NT2/D1 (cell line): ENCODE data around the gene CALY.

Experiments
- DNase-seq: peaks from one replicate; pipeline ENCODE4 v3.0.0-alpha.2; 2011; ENCODE audit warnings: low read depth, low spot score
- H3K27me3 ChIP-seq: 2 replicates; pipeline ENCODE4 v1.6.0; 2011; ENCODE audit warnings: mild to moderate bottlenecking; ENCODE audit not compliant: insufficient read length, insufficient read depth
- H3K36me3 ChIP-seq: 2 replicates; pipeline ENCODE4 v1.6.1; 2011; ENCODE audit warnings: mild to moderate bottlenecking, low read length, mixed read lengths; ENCODE audit not compliant: insufficient read depth, insufficient read length
- H3K4me1 ChIP-seq: 2 replicates; pipeline ENCODE4 v1.5.1; 2011; ENCODE audit not compliant: insufficient read depth, insufficient read length
- H3K4me3 ChIP-seq: 2 replicates; pipeline ENCODE4 v1.5.1; 2011; ENCODE audit warnings: low read depth; ENCODE audit not compliant: insufficient read length
- H3K9ac ChIP-seq: 2 replicates; pipeline ENCODE4 v1.6.0; 2011; ENCODE audit warnings: low read depth; ENCODE audit not compliant: insufficient read length
- H3K9me3 ChIP-seq: 2 replicates; pipeline ENCODE4 v1.5.1; 2011; ENCODE audit warnings: mild to moderate bottlenecking, low read length; ENCODE audit not compliant: insufficient read depth
- SUZ12 ChIP-seq: IDR thresholded peaks from 2 replicates; pipeline ENCODE4 v1.6.1; 2011; ENCODE audit not compliant: insufficient read length, insufficient read depth; ENCODE audit errors: extremely low read depth
- YY1 ChIP-seq: IDR thresholded peaks from 2 replicates; pipeline ENCODE4 v1.6.1; 2011; ENCODE audit not compliant: insufficient read length, insufficient read depth
- ZNF274 ChIP-seq: IDR thresholded peaks from 2 replicates; pipeline ENCODE4 v1.6.1; 2011; ENCODE audit warnings: mild to moderate bottlenecking, low read depth, low read length

The CALY gene

DNA sequence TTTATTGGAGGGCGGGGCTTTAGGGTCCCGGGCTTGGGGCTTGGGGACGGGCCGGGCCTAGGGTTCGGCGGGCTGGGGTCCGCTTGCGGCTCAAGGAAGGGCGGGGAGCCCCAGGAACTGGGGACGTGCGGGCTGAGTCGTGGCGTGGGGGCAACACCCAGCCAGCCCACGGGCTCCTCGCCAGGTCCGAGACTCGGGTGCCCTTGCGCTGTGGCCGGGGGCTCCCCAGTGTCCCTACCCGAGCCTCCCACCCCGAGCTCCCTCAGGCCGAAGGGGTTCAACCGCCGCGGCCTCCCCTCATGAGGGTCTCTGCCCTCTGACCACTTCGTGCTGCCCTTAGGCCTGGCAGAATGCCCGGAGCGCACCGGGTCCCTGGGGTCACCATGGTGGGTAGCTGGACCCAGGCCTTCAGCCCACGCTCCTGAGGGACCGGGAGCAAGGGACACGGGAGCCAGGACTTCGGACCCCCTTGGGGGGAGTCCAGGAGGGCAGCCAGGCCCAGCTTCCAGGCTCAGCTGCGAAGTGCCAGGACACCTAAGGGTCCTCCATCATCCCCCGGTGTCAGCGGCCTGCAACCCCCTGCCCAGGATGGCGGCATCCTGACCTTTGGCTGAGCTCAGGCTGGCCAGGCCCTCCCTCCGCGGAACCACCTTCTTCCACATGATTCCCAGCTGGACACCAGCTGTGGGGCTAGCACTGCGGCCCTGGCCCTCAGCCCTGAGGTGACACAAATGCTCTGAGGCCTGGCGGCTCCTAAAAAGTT, 21.6 kb upstream of the CALY start:
- no peak overlapping the region for H3K4me3 ChIP-seq

GRCh38 chr10:133357285-133358161, 20.8 kb upstream of the CALY start, which contains the start of gene FUOM:
TSS of gene FUOM (minus strand) at chr10:133358019. CDS start at chr10:133358007, 12 bp downstream.
- Histone ChIP-seq H3K4me3 (peak within 1 kb of the TSS; percentile 74), H3K4me1 (peaks cover 4% of the 10 kb centered on the region), H3K36me3 (peaks cover 44% of the 10 kb centered on the region), H3K9me3 (no peaks in the 10 kb centered on the region), H3K27me3 (no peaks in the 10 kb centered on the region), H3K9ac (peak within 1 kb of the TSS; percentile 88)
- peak; percentile 67 for DNase-seq
- TF ChIP-seq ZNF274, result no peak
- TF ChIP-seq YY1, result no peak
- TF ChIP-seq SUZ12, result no peak

More for the DNA sequence above, 21.6 kb upstream of the CALY start:
- Histone ChIP-seq H3K36me3 (peaks cover 47% of the 10 kb centered on the region), H3K4me1 (peaks cover 4% of the 10 kb centered on the region), H3K9ac (no peak overlapping the region), H3K27me3 (no peaks in the 10 kb centered on the region), H3K9me3 (no peaks in the 10 kb centered on the region)
- DNase-seq, result no peak
- TF ChIP-seq YY1 (no peak), ZNF274 (no peak), SUZ12 (no peak)

GRCh38 chr10:133356549-133357284, 20.0 kb upstream of the CALY start:
- no peak for TF ChIP-seq YY1
- TF ChIP-seq ZNF274, result no peak
- no peak for TF ChIP-seq SUZ12
- peaks cover 4% of the 10 kb centered on the region for H3K4me1 ChIP-seq
- DNase-seq, result no peak
- H3K4me3 ChIP-seq, result peak overlapping the region; percentile 74
- H3K27me3 ChIP-seq, result no peaks in the 10 kb centered on the region
- peaks cover 36% of the 10 kb centered on the region for H3K36me3 ChIP-seq
- H3K9ac ChIP-seq, result peak overlapping the region; percentile 88
- H3K9me3 ChIP-seq, result no peaks in the 10 kb centered on the region

DNA sequence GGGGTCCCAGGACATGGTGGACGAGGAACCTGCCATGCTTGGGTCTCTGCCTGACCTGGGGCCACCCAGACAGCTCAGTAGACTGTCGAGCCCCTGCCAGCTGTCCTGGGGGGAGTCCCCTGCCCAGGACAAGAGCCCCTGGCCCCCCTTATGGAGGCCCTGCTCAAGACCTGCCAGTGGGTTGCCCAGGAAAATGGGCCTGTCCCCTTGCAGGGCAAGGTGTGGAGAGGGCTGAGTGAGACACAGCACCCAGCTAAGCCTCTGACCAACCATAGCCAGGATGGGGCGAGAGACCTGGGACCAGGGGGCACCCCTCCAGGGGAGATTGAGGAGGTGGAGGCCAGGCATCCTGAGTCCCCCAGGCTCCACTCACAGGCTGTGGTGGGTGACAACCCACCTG, 19.3 kb upstream of the CALY start:
- Histone ChIP-seq H3K4me3 (no peak overlapping the region), H3K36me3 (peaks cover 32% of the 10 kb centered on the region), H3K4me1 (peaks cover 4% of the 10 kb centered on the region), H3K9ac (peak overlapping the region; percentile 88), H3K27me3 (no peaks in the 10 kb centered on the region), H3K9me3 (no peaks in the 10 kb centered on the region)
- no peak for DNase-seq
- TF ChIP-seq SUZ12, result no peak

DNA sequence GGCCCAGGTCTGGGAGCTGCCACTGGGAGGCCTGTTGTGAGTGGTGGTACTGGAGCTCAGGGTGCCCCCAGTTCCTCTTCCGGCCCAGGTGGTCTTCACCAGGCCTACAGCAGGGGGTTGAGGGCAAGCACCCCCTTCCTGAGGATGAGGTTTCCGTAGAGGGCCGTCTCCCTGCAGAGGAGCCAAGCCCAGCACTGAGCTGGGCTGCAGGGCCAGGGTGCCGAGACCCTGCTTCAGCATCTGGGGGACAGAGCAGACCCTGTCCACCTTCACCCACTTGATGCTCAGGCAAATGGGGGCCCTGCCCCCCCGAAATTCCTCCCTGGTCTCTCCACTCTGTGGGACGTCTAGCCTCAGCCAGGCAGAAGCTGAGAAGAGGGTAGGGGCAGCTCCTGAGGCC, 18.6 kb upstream of the CALY start:
- Histone ChIP-seq H3K9ac (no peak overlapping the region), H3K36me3 (peaks cover 32% of the 10 kb centered on the region), H3K27me3 (no peaks in the 10 kb centered on the region), H3K4me1 (peaks cover 4% of the 10 kb centered on the region), H3K9me3 (no peaks in the 10 kb centered on the region), H3K4me3 (no peak overlapping the region)
- DNase-seq, result no peak
- TF ChIP-seq ZNF274, result no peak
- no peak for TF ChIP-seq SUZ12
- TF ChIP-seq YY1, result no peak

DNA sequence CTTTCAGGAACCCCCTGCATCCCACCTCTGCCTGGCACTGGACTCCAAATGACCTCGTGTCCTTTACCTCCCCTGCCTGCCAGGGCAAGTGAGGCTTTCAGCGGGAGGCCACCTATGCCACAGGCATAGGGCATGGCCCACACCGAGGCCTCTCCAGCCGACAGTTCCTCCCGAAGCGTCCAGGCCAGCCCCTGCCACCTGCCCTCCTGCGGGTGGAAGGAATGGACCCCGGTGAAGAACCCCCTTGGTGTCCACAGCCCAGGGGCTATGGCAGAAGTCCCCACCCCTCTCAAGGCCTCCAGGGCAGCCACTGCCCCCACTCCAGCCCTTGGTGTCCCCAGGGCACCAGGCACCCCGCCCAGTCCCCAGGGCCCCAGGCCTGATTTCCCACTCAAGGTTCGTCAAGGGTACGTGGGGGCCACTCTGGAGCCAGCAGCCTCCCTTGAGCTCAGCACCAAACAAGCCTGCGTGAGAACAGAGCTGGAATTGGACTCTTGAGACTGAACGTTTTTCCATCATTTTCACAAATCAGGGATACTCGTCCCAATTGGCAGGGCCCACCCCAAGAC, 18.1 kb upstream of the CALY start:
- Histone ChIP-seq H3K9me3 (no peaks in the 10 kb centered on the region), H3K9ac (no peak overlapping the region), H3K4me3 (no peak overlapping the region), H3K36me3 (peaks cover 32% of the 10 kb centered on the region), H3K27me3 (no peaks in the 10 kb centered on the region), H3K4me1 (peaks cover 4% of the 10 kb centered on the region)
- no peak for TF ChIP-seq YY1
- TF ChIP-seq SUZ12, result no peak
- TF ChIP-seq ZNF274, result no peak
- no peak for DNase-seq
